DOHH2 (cell line): ENCODE data around the gene TMA7.

Experiments used
- H3F3A ChIP-seq: fragments of 200-600 bp; sonication (generic), shearing (Covaris generic); 2 replicates; pipeline ENCODE4 v1.6.0; 2016; ENCODE audit warnings: antibody characterized with exemption, mild to moderate bottlenecking; ENCODE audit not compliant: control insufficient read depth, insufficient read depth
- H3K27ac ChIP-seq: fragments of 200-600 bp; sonication (generic); 2 replicates; pipeline ENCODE4 v1.5.1; 2014; ENCODE audit warnings: low read depth, mild to moderate bottlenecking, low read length, moderate library complexity
- H3K27me3 ChIP-seq: fragments of 200-600 bp; sonication (generic); 2 replicates; pipeline ENCODE4 v1.6.1; 2014; ENCODE audit warnings: mild to moderate bottlenecking, low read length, mixed read lengths; ENCODE audit not compliant: control insufficient read depth
- H3K36me3 ChIP-seq: fragments of 200-600 bp; sonication (generic); 2 replicates; pipeline ENCODE4 v1.6.1; 2014; ENCODE audit warnings: mild to moderate bottlenecking, low read length, moderate library complexity, mixed read lengths; ENCODE audit not compliant: control insufficient read depth
- H3K4me1 ChIP-seq: fragments of 200-600 bp; sonication (generic); 2 replicates; pipeline ENCODE4 v1.6.1; 2014; ENCODE audit warnings: mild to moderate bottlenecking, low read length, mixed read lengths; ENCODE audit not compliant: control insufficient read depth
- H3K4me2 ChIP-seq: fragments of 200-600 bp; sonication (generic); 2 replicates; pipeline ENCODE4 v1.6.0; 2014; ENCODE audit warnings: mild to moderate bottlenecking, low read length, moderate library complexity
- H3K4me3 ChIP-seq: fragments of 200-600 bp; sonication (generic); 2 replicates; pipeline ENCODE4 v1.5.1; 2014; ENCODE audit warnings: mild to moderate bottlenecking, low read length, mixed read lengths
- H3K79me2 ChIP-seq: fragments of 200-600 bp; sonication (generic); 2 replicates; pipeline ENCODE4 v1.6.1; 2014; ENCODE audit warnings: mild to moderate bottlenecking, low read length, mixed read lengths; ENCODE audit not compliant: control insufficient read depth
- H3K9me2 ChIP-seq: fragments of 200-600 bp; sonication (generic); replicated peaks from 2 replicates; pipeline ENCODE4 v1.6.1; 2014; ENCODE audit warnings: mild to moderate bottlenecking, low read length, mixed read lengths; ENCODE audit not compliant: control insufficient read depth
- H3K9me3 ChIP-seq: fragments of 200-600 bp; sonication (generic); 2 replicates; pipeline ENCODE4 v1.6.1; 2014; ENCODE audit warnings: antibody characterized with exemption, low read length, mixed read lengths; ENCODE audit not compliant: control insufficient read depth, insufficient read depth
- H4K20me1 ChIP-seq: fragments of 200-600 bp; sonication (generic); 2 replicates; pipeline ENCODE4 v1.6.0; 2014; ENCODE audit warnings: low read depth, mild to moderate bottlenecking, antibody characterized with exemption, low read length, moderate library complexity; ENCODE audit not compliant: control insufficient read depth, insufficient read depth
- EZH2phosphoT487 ChIP-seq: fragments of 200-600 bp; sonication (generic); IDR thresholded peaks from 2 replicates; pipeline ENCODE4 v1.6.1; 2017; ENCODE audit warnings: borderline replicate concordance, mild to moderate bottlenecking, antibody characterized with exemption, low read length, moderate library complexity, mixed read lengths
- TF ChIP-seq, protein P1 (sequence below): fragments of 200-600 bp; sonication (generic); IDR thresholded peaks from one replicate; pipeline ENCODE4 v1.5.1; 2014; ENCODE audit warnings: antibody characterized with exemption, mild to moderate bottlenecking, low read depth, low read length; ENCODE audit not compliant: poor library complexity, severe bottlenecking

TMA7 gene

DNA sequence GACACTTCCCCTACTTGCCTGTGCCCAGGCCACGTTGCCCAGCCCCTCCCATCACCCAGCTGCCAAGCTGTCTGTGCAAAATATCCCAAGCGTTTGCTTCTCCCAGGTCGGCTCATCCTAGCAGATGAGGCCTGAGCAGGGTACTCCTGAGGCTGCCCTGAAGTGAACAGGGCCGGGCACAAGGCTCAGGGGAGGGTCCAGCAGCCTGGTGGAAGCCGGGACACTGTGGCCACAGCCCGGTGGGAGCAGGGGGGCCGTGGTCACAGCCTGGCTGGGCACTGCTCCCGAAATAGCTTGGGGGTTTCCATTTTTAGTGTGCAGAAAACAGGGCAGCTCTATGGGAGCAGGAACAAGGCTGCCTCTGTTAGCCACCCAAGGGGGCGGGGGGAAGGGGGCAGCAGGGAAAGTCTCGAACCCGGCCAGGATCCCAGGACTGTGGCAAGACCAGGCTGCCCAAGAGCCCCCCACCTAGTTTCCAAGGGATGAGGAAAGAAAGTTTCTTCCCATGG is 13.6 kb upstream of the TMA7 start:
- Histone ChIP-seq H3K9me3 (no peaks in the 10 kb centered on the region), H3K9me2 (no peaks in the 10 kb centered on the region), H3K4me1 (peaks cover 9% of the 10 kb centered on the region), H3F3A (no peaks in the 10 kb centered on the region), H3K4me2 (no peak overlapping the region), H3K36me3 (peaks cover 4% of the 10 kb centered on the region; the same call in 1 of the 2 replicates), H4K20me1 (no peaks in the 10 kb centered on the region), H3K27me3 (peaks cover 16% of the 10 kb centered on the region), H3K79me2 (no peaks in the 10 kb centered on the region), H3K4me3 (no peak overlapping the region), H3K27ac (no peak overlapping the region)
- TF ChIP-seq, protein P1, sequence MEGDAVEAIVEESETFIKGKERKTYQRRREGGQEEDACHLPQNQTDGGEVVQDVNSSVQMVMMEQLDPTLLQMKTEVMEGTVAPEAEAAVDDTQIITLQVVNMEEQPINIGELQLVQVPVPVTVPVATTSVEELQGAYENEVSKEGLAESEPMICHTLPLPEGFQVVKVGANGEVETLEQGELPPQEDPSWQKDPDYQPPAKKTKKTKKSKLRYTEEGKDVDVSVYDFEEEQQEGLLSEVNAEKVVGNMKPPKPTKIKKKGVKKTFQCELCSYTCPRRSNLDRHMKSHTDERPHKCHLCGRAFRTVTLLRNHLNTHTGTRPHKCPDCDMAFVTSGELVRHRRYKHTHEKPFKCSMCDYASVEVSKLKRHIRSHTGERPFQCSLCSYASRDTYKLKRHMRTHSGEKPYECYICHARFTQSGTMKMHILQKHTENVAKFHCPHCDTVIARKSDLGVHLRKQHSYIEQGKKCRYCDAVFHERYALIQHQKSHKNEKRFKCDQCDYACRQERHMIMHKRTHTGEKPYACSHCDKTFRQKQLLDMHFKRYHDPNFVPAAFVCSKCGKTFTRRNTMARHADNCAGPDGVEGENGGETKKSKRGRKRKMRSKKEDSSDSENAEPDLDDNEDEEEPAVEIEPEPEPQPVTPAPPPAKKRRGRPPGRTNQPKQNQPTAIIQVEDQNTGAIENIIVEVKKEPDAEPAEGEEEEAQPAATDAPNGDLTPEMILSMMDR, result no peak
- no peak for TF ChIP-seq EZH2phosphoT487

DNA sequence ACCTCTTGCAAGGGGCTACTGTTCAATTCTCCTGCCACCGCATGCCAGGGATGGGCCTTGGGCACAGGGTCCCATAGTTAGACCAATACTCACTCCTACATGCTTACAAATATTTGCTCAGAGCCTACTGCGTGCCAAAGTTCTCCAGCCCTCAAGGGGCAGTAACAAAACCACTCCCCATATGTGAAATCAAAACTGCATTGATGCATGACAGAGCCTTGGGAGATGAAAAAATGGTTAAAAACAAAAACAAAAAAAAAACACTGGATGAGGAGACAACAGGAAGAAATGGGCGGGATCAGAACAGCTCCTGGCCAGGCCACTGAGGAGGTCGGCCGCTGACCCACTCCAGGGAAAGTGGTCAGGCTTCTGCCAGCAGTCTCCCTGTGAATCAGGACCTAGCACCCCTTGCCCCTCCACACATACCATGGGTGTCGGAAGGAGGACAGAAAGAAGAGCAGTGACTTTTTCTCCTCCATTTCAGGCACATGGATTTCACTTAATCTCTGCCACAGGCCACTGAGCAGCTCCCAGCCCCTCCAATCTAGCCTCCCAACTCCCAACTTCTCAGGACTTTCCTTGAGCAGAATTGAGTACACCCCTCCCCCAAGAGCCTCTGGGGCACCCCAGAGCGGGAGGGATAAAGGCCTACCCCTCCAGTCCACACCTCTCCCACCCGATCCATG is 13.0 kb upstream of the TMA7 start:
- H3K9me2 ChIP-seq, result no peaks in the 10 kb centered on the region
- no peaks in the 10 kb centered on the region for H3K9me3 ChIP-seq
- H3K36me3 ChIP-seq, result peaks cover 10% of the 10 kb centered on the region
- no peaks in the 10 kb centered on the region for H3K79me2 ChIP-seq
- peaks cover 16% of the 10 kb centered on the region for H3K27me3 ChIP-seq
- no peak overlapping the region for H3K4me2 ChIP-seq
- no peak for TF ChIP-seq EZH2phosphoT487
- TF ChIP-seq, protein P1, result no peak
- no peaks in the 10 kb centered on the region for H4K20me1 ChIP-seq
- peaks cover 9% of the 10 kb centered on the region for H3K4me1 ChIP-seq
- H3K4me3 ChIP-seq, result no peak overlapping the region
- no peaks in the 10 kb centered on the region for H3F3A ChIP-seq
- H3K27ac ChIP-seq, result no peak overlapping the region

DNA sequence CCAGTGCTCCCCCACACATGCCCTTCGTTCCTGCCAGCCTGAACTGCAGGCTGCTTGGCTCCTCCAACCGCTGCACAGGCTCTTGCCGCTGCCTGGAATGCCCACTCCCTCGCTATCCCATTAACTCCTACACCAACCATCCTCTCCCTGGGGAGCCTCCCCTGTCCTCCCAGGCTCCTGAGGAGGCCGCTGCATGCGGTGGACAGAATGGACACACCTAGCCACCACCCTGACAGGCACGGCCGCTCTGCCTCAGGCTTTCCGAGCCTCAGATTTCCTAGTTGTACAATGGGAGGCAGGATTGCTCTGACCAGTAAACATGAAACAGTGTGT is 12.5 kb upstream of the TMA7 start:
- no peak for TF ChIP-seq EZH2phosphoT487
- TF ChIP-seq, protein P1, result no peak
- no peaks in the 10 kb centered on the region for H3K79me2 ChIP-seq
- H3K4me2 ChIP-seq, result no peak overlapping the region
- H4K20me1 ChIP-seq, result no peaks in the 10 kb centered on the region
- peaks cover 15% of the 10 kb centered on the region for H3K36me3 ChIP-seq
- no peaks in the 10 kb centered on the region for H3F3A ChIP-seq
- H3K9me2 ChIP-seq, result no peaks in the 10 kb centered on the region
- H3K27me3 ChIP-seq, result peaks cover 16% of the 10 kb centered on the region
- peaks cover 9% of the 10 kb centered on the region for H3K4me1 ChIP-seq
- no peak overlapping the region for H3K27ac ChIP-seq
- no peaks in the 10 kb centered on the region for H3K9me3 ChIP-seq
- H3K4me3 ChIP-seq, result no peak overlapping the region
